Measurements from ENCODE around the gene LMX1B.

- TF ChIP-seq CTCF (IDR thresholded peaks at IDR 0.05) (no peak), ZFX (IDR thresholded peaks at IDR 0.05; ENCODE audit: borderline replicate concordance) (no peak)
Measured at GRCh38 chr9:126663661-126664072, 49.9 kb downstream of the LMX1B start.
